Suprapubic skin (tissue), 4 donors: Measurements from ENCODE around the gene DMRTC2. TPM values are rescaled to one million over a fixed set of nuclear protein-coding genes. Genes with fewer than 3 reads are reported as not detected.

Experiments used
- DNase-seq, 2 donors: peaks; one replicate each; pipeline ENCODE4 v3.0.0-alpha.2; 2019; ENCODE audit warnings: low spot score in 2 of 2
- H3K27ac ChIP-seq: fragments of 200-600 bp; sonication (generic); one replicate; pipeline ENCODE4 v1.5.1; 2019
- H3K27me3 ChIP-seq: fragments of 200-600 bp; sonication (generic); one replicate; pipeline ENCODE4 v1.5.1; 2019
- H3K36me3 ChIP-seq: fragments of 200-600 bp; sonication (generic); one replicate; pipeline ENCODE4 v1.5.1; 2019
- H3K4me1 ChIP-seq: fragments of 200-600 bp; sonication (generic); one replicate; pipeline ENCODE4 v1.5.1; 2019
- H3K4me3 ChIP-seq: fragments of 200-600 bp; sonication (generic); one replicate; pipeline ENCODE4 v1.5.1; 2019; ENCODE audit warnings: mild to moderate bottlenecking
- H3K9me3 ChIP-seq: fragments of 200-600 bp; sonication (generic); one replicate; pipeline ENCODE4 v1.5.1; 2019
- CTCF ChIP-seq, 2 donors: fragments of 200-600 bp in 1 of 2; fragments of 450-650 bp in 1 of 2; sonication (generic) in 1 of 2; IDR thresholded peaks; one replicate each; pipeline ENCODE4 v1.5.1; 2016 to 2019; ENCODE audit warnings: antibody characterized with exemption in 2 of 2, mild to moderate bottlenecking in 1 of 2, moderate library complexity in 1 of 2
- EP300 ChIP-seq: sonication (generic); formaldehyde crosslinking; IDR thresholded peaks from one replicate; pipeline ENCODE4 v1.6.1; 2017; ENCODE audit warnings: antibody characterized with exemption
- POLR2A ChIP-seq, 2 donors: fragments of 450-650 bp; IDR thresholded peaks; one replicate each; pipeline ENCODE4 v1.6.1; 2017; ENCODE audit warnings: antibody characterized with exemption in 2 of 2, mild to moderate bottlenecking in 2 of 2, moderate library complexity in 2 of 2
- POLR2AphosphoS5 ChIP-seq, 3 donors: sonication (generic); formaldehyde crosslinking; IDR thresholded peaks; one replicate each; pipeline ENCODE4 v1.6.1; 2017; ENCODE audit warnings: antibody characterized with exemption in 3 of 3
- WGBS: methylation state at CpG from one replicate; pipeline ENCODE4 v1.1.5; 2018; 5-methylcytosine and 5-hydroxymethylcytosine counted together
- total RNA-seq, 4 donors: library from RNA; depleted of rRNA; stranded (reverse); fragments of >200 nt; gene quantifications; one replicate each; pipeline ENCODE4 v1.1.0, GENCODE V29; 2016

Gene DMRTC2
- total RNA-seq, 4 donors from 2014 or later = not detected

- TF ChIP-seq EP300 (no peak), POLR2AphosphoS5 (IDR thresholded peaks at IDR 0.05) (no peak), CTCF (IDR thresholded peaks at IDR 0.05) (no peak), POLR2A (IDR thresholded peaks at IDR 0.05) (no peak)
- Histone ChIP-seq H3K4me1 (peaks cover under 1% of the 10 kb centered on the region), H3K9me3 (no peaks in the 10 kb centered on the region), H3K36me3 (peaks cover 4% of the 10 kb centered on the region), H3K4me3 (no peak within 1 kb of the TSS), H3K27ac (no peak within 1 kb of the TSS), H3K27me3 (no peaks in the 10 kb centered on the region)
- no peak for DNase-seq
- WGBS = 79% methylated on average over 7 of the region's 9 CpGs
Measured at GRCh38 chr19:41876847-41877832, 32.3 kb downstream of the DMRTC2 start, which contains the start of gene CD79A. Gene CD79A (plus strand): TSS chr19:41877279. CDS start chr19:41877305, 26 bp downstream.

GRCh38 chr19:41877916-41878905 lies 33.4 kb downstream of the DMRTC2 start:
- H3K4me3 ChIP-seq = no peak overlapping the region
- H3K27ac ChIP-seq = no peak overlapping the region
- TF ChIP-seq POLR2AphosphoS5 (IDR thresholded peaks at IDR 0.05) = no peak
- no peak for TF ChIP-seq EP300
- TF ChIP-seq CTCF (IDR thresholded peaks at IDR 0.05) = no peak
- no peak for TF ChIP-seq POLR2A (IDR thresholded peaks at IDR 0.05)
- no peaks in the 10 kb centered on the region for H3K9me3 ChIP-seq
- peaks cover 8% of the 10 kb centered on the region for H3K4me1 ChIP-seq
- H3K36me3 ChIP-seq = no peaks in the 10 kb centered on the region
- no peak for DNase-seq
- H3K27me3 ChIP-seq = no peaks in the 10 kb centered on the region
- WGBS = 72% methylated on average over 17 of the region's 17 CpGs

- no peak for DNase-seq
- Histone ChIP-seq H3K36me3 (no peaks in the 10 kb centered on the region), H3K27me3 (no peaks in the 10 kb centered on the region), H3K4me3 (no peak overlapping the region), H3K27ac (no peak overlapping the region), H3K9me3 (no peaks in the 10 kb centered on the region), H3K4me1 (peaks cover 8% of the 10 kb centered on the region)
- 84% methylated on average over 15 of the region's 21 CpGs for WGBS
- TF ChIP-seq CTCF (IDR thresholded peaks at IDR 0.05) = no peak
- TF ChIP-seq POLR2AphosphoS5 (IDR thresholded peaks at IDR 0.05) = no peak
- no peak for TF ChIP-seq POLR2A (IDR thresholded peaks at IDR 0.05)
- no peak for TF ChIP-seq EP300
Measured at GRCh38 chr19:41879080-41879479, 34.2 kb downstream of the DMRTC2 start.

- WGBS = 71% methylated on average over 4 of the region's 7 CpGs
- H3K4me3 ChIP-seq = no peak overlapping the region
- no peaks in the 10 kb centered on the region for H3K36me3 ChIP-seq
- no peak for DNase-seq
- no peak for TF ChIP-seq POLR2AphosphoS5 (IDR thresholded peaks at IDR 0.05)
- TF ChIP-seq EP300 = no peak
- TF ChIP-seq POLR2A (IDR thresholded peaks at IDR 0.05) = no peak
- H3K4me1 ChIP-seq = peaks cover 14% of the 10 kb centered on the region
- H3K9me3 ChIP-seq = no peaks in the 10 kb centered on the region
- no peaks in the 10 kb centered on the region for H3K27me3 ChIP-seq
- H3K27ac ChIP-seq = no peak overlapping the region
Measured at GRCh38 chr19:41879670-41880328, 35.0 kb downstream of the DMRTC2 start.

GRCh38 chr19:41880329-41880708 lies 35.5 kb downstream of the DMRTC2 start:
- no peak overlapping the region for H3K27ac ChIP-seq
- DNase-seq = no peak
- no peaks in the 10 kb centered on the region for H3K27me3 ChIP-seq
- TF ChIP-seq CTCF (IDR thresholded peaks at IDR 0.05) (no peak), POLR2AphosphoS5 (IDR thresholded peaks at IDR 0.05) (no peak), EP300 (no peak), POLR2A (IDR thresholded peaks at IDR 0.05) (no peak)
- H3K4me3 ChIP-seq = no peak overlapping the region
- peaks cover 19% of the 10 kb centered on the region for H3K4me1 ChIP-seq
- H3K9me3 ChIP-seq = no peaks in the 10 kb centered on the region
- H3K36me3 ChIP-seq = no peaks in the 10 kb centered on the region
- 50% methylated on average over 5 of the region's 5 CpGs for WGBS
